ENCODE measurements around the gene TNFSF9. TPM values are rescaled to one million over a fixed set of nuclear protein-coding genes. Genes with fewer than 3 reads are reported as not detected.

TNFSF9 gene
- 5.6 TPM for polyA plus RNA-seq (2013, experiment 1 of 2)
- polyA plus RNA-seq (2013, experiment 2 of 2): 5.1 TPM

GRCh38 chr19:6530386-6531162 is at the start of gene TNFSF9:
Gene TNFSF9, plus strand, starts transcription at chr19:6531026. Its CDS starts 11 bp downstream, at chr19:6531037.
- peaks cover 8% of the 10 kb centered on the region for H3K36me3 ChIP-seq (ENCODE audit: control insufficient read depth, insufficient read depth, low read length)
- WGBS, 2 experiments (ENCODE audit: insufficient coverage in 2 of 2): 3 to 6% methylated on average over 37 to 44 of the region's 44 CpGs
- H3K9me3 ChIP-seq (ENCODE audit: control insufficient read depth, low read length): no peaks in the 10 kb centered on the region
- peak within 1 kb of the TSS; percentile 54 for H3K4me3 ChIP-seq (ENCODE audit: extremely low read depth, insufficient read depth, low read length, poor library complexity, severe bottlenecking)
- peaks cover 12% of the 10 kb centered on the region for H3K4me1 ChIP-seq (ENCODE audit: control insufficient read depth, insufficient read depth, low read length, poor library complexity, severe bottlenecking)
- H3K27ac ChIP-seq (ENCODE audit: low read depth, low read length, severe bottlenecking): peak within 1 kb of the TSS; percentile 76

GRCh38 chr19:6481541-6482342 is 49.1 kb upstream of the TNFSF9 start, which contains the start of gene DENND1C:
Gene DENND1C, minus strand, starts transcription at chr19:6481787. Its CDS starts 92 bp downstream, at chr19:6481695.
- 56 to 62% methylated on average over 19 to 20 of the region's 24 CpGs for WGBS, 2 experiments (ENCODE audit: insufficient coverage in 2 of 2)
- no peak within 1 kb of the TSS for H3K4me3 ChIP-seq (ENCODE audit: extremely low read depth, insufficient read depth, low read length, poor library complexity, severe bottlenecking)
- H3K9me3 ChIP-seq (ENCODE audit: control insufficient read depth, low read length): no peaks in the 10 kb centered on the region
- no peak within 1 kb of the TSS for H3K27ac ChIP-seq (ENCODE audit: low read depth, low read length, severe bottlenecking)
- H3K36me3 ChIP-seq (ENCODE audit: control insufficient read depth, insufficient read depth, low read length): no peaks in the 10 kb centered on the region
- no peaks in the 10 kb centered on the region for H3K4me1 ChIP-seq (ENCODE audit: control insufficient read depth, insufficient read depth, low read length, poor library complexity, severe bottlenecking)

- Histone ChIP-seq H3K4me3 (ENCODE audit: extremely low read depth, insufficient read depth, low read length, poor library complexity, severe bottlenecking) (no peak overlapping the region), H3K4me1 (ENCODE audit: control insufficient read depth, insufficient read depth, low read length, poor library complexity, severe bottlenecking) (no peaks in the 10 kb centered on the region), H3K27ac (ENCODE audit: low read depth, low read length, severe bottlenecking) (no peak overlapping the region), H3K36me3 (ENCODE audit: control insufficient read depth, insufficient read depth, low read length) (no peaks in the 10 kb centered on the region), H3K9me3 (ENCODE audit: control insufficient read depth, low read length) (no peaks in the 10 kb centered on the region)
- WGBS, 2 experiments (ENCODE audit: insufficient coverage in 2 of 2): 93 to 96% methylated on average over 8 of the region's 8 CpGs
Observed at GRCh38 chr19:6482343-6482686, 48.5 kb upstream of the TNFSF9 start.

- H3K9me3 ChIP-seq (ENCODE audit: control insufficient read depth, low read length): no peaks in the 10 kb centered on the region
- no peaks in the 10 kb centered on the region for H3K4me1 ChIP-seq (ENCODE audit: control insufficient read depth, insufficient read depth, low read length, poor library complexity, severe bottlenecking)
- no peak overlapping the region for H3K27ac ChIP-seq (ENCODE audit: low read depth, low read length, severe bottlenecking)
- WGBS, 2 experiments (ENCODE audit: insufficient coverage in 2 of 2): 83 to 100% methylated on average over 3 of the region's 3 CpGs
- H3K4me3 ChIP-seq (ENCODE audit: extremely low read depth, insufficient read depth, low read length, poor library complexity, severe bottlenecking): no peak overlapping the region
- no peaks in the 10 kb centered on the region for H3K36me3 ChIP-seq (ENCODE audit: control insufficient read depth, insufficient read depth, low read length)
Observed at GRCh38 chr19:6483235-6483634, 47.6 kb upstream of the TNFSF9 start.

GRCh38 chr19:6484230-6484629 is 46.6 kb upstream of the TNFSF9 start:
- Histone ChIP-seq H3K4me1 (ENCODE audit: control insufficient read depth, insufficient read depth, low read length, poor library complexity, severe bottlenecking) (no peaks in the 10 kb centered on the region), H3K36me3 (ENCODE audit: control insufficient read depth, insufficient read depth, low read length) (no peaks in the 10 kb centered on the region), H3K4me3 (ENCODE audit: extremely low read depth, insufficient read depth, low read length, poor library complexity, severe bottlenecking) (no peak overlapping the region), H3K27ac (ENCODE audit: low read depth, low read length, severe bottlenecking) (no peak overlapping the region), H3K9me3 (ENCODE audit: control insufficient read depth, low read length) (no peaks in the 10 kb centered on the region)
- WGBS, 2 experiments (ENCODE audit: insufficient coverage in 2 of 2): 89 to 93% methylated on average over 6 to 7 of the region's 8 CpGs

- H3K36me3 ChIP-seq (ENCODE audit: control insufficient read depth, insufficient read depth, low read length): no peaks in the 10 kb centered on the region
- no peaks in the 10 kb centered on the region for H3K4me1 ChIP-seq (ENCODE audit: control insufficient read depth, insufficient read depth, low read length, poor library complexity, severe bottlenecking)
- 87 to 95% methylated on average over 5 to 6 of the region's 7 CpGs for WGBS, 2 experiments (ENCODE audit: insufficient coverage in 2 of 2)
- no peak overlapping the region for H3K4me3 ChIP-seq (ENCODE audit: extremely low read depth, insufficient read depth, low read length, poor library complexity, severe bottlenecking)
- no peaks in the 10 kb centered on the region for H3K9me3 ChIP-seq (ENCODE audit: control insufficient read depth, low read length)
- H3K27ac ChIP-seq (ENCODE audit: low read depth, low read length, severe bottlenecking): no peak overlapping the region
Observed at GRCh38 chr19:6484831-6485230, 46.0 kb upstream of the TNFSF9 start.

GRCh38 chr19:6489278-6490061 is 41.4 kb upstream of the TNFSF9 start:
- no peaks in the 10 kb centered on the region for H3K4me1 ChIP-seq (ENCODE audit: control insufficient read depth, insufficient read depth, low read length, poor library complexity, severe bottlenecking)
- no peaks in the 10 kb centered on the region for H3K9me3 ChIP-seq (ENCODE audit: control insufficient read depth, low read length)
- no peaks in the 10 kb centered on the region for H3K36me3 ChIP-seq (ENCODE audit: control insufficient read depth, insufficient read depth, low read length)
- no peak overlapping the region for H3K4me3 ChIP-seq (ENCODE audit: extremely low read depth, insufficient read depth, low read length, poor library complexity, severe bottlenecking)
- no peak overlapping the region for H3K27ac ChIP-seq (ENCODE audit: low read depth, low read length, severe bottlenecking)
- WGBS, 2 experiments (ENCODE audit: insufficient coverage in 2 of 2): 64 to 78% methylated on average over 5 of the region's 15 CpGs

- WGBS, 2 experiments (ENCODE audit: insufficient coverage in 2 of 2): 83 to 89% methylated on average over 2 of the region's 2 CpGs
- Histone ChIP-seq H3K4me1 (ENCODE audit: control insufficient read depth, insufficient read depth, low read length, poor library complexity, severe bottlenecking) (no peaks in the 10 kb centered on the region), H3K9me3 (ENCODE audit: control insufficient read depth, low read length) (no peaks in the 10 kb centered on the region), H3K36me3 (ENCODE audit: control insufficient read depth, insufficient read depth, low read length) (no peaks in the 10 kb centered on the region), H3K27ac (ENCODE audit: low read depth, low read length, severe bottlenecking) (no peak overlapping the region), H3K4me3 (ENCODE audit: extremely low read depth, insufficient read depth, low read length, poor library complexity, severe bottlenecking) (no peak overlapping the region)
Observed at GRCh38 chr19:6490134-6490533, 40.7 kb upstream of the TNFSF9 start.

- Histone ChIP-seq H3K9me3 (ENCODE audit: control insufficient read depth, low read length) (no peaks in the 10 kb centered on the region), H3K4me3 (ENCODE audit: extremely low read depth, insufficient read depth, low read length, poor library complexity, severe bottlenecking) (no peak overlapping the region), H3K36me3 (ENCODE audit: control insufficient read depth, insufficient read depth, low read length) (no peaks in the 10 kb centered on the region), H3K27ac (ENCODE audit: low read depth, low read length, severe bottlenecking) (no peak overlapping the region), H3K4me1 (ENCODE audit: control insufficient read depth, insufficient read depth, low read length, poor library complexity, severe bottlenecking) (no peaks in the 10 kb centered on the region)
- WGBS, 2 experiments (ENCODE audit: insufficient coverage in 2 of 2): 59 to 82% methylated on average over 3 to 4 of the region's 4 CpGs
Observed at GRCh38 chr19:6491802-6492592, 38.8 kb upstream of the TNFSF9 start.

Data from mesodermal cell (in vitro differentiated cells).